ENCODE measurements around the gene EPG5.

- no peak for TF ChIP-seq CTCF (IDR thresholded peaks at IDR 0.05; ENCODE audit: low read length)
- TF ChIP-seq EZH2 (IDR thresholded peaks at IDR 0.05; ENCODE audit: borderline replicate concordance, low read length) = no peak
Measured at GRCh38 chr18:46001892-46002291, 34.8 kb upstream of the EPG5 start.

Data from OCI-LY1 (cell line).